ENCODE measurements around the gene TAS1R3. TPM values are rescaled to one million over a fixed set of nuclear protein-coding genes. Genes with fewer than 3 reads are reported as not detected.

The TAS1R3 gene
- total and polyA plus RNA-seq, 2 of the 4 experiments (the other 2 are of a cell fraction), result under 0.01 to 0.05 TPM

GRCh38 chr1:1312450-1313314 lies 18.4 kb upstream of the TAS1R3 start (continued):
- no peak for TF ChIP-seq RAD21 (IDR thresholded peaks at IDR 0.05; ENCODE audit: low read length)

- Histone ChIP-seq H3K9me3 (ENCODE audit: control insufficient read depth, insufficient read depth, low read length) (no peaks in the 10 kb centered on the region), H2AK9ac (replicated peaks; ENCODE audit: low read depth, low read length, poor library complexity) (no peak overlapping the region), H2AFZ (replicated peaks; ENCODE audit: low read length, poor library complexity) (peak overlapping the region; percentile 43), H4K5ac (ENCODE audit: low read depth, low read length) (no peak overlapping the region), H3K27ac (ENCODE audit: insufficient read depth, low read length) (no peak overlapping the region), H2BK5ac (ENCODE audit: low read depth, low read length, poor library complexity, severe bottlenecking) (no peak overlapping the region), H2BK120ac (ENCODE audit: low read depth, low read length) (no peak overlapping the region), H3K14ac (replicated peaks; ENCODE audit: low read depth, low read length) (no peak overlapping the region), H2AK5ac (ENCODE audit: low read depth, low read length) (no peak overlapping the region), H3K18ac (ENCODE audit: low read depth, low read length) (no peak overlapping the region), H3K4me3 (ENCODE audit: insufficient read depth, low read depth, low read length) (no peak overlapping the region), H3K4me2 (ENCODE audit: low read depth, low read length) (no peak overlapping the region), H3K4me1 (ENCODE audit: control insufficient read depth, insufficient read depth, low read length) (peaks cover 9% of the 10 kb centered on the region), H3K36me3 (ENCODE audit: control insufficient read depth, insufficient read depth, low read length) (peaks cover 62% of the 10 kb centered on the region), H3K56ac (ENCODE audit: extremely low read depth, insufficient read depth, low read length) (no peak overlapping the region), H3K9me1 (ENCODE audit: insufficient read depth, low read length) (no peaks in the 10 kb centered on the region), H4K20me1 (ENCODE audit: insufficient read depth, low read length) (peaks cover 49% of the 10 kb centered on the region), H4K8ac (ENCODE audit: low read depth in 2 of 2, low read length in 2 of 2) (no peak overlapping the region), H3K9ac (ENCODE audit: low read depth, low read length) (no peak overlapping the region), H3K23ac (ENCODE audit: low read depth, low read length) (no peak overlapping the region), H3K4ac (ENCODE audit: low read depth, low read length) (no peak overlapping the region), H2BK20ac (ENCODE audit: low read depth, low read length) (no peak overlapping the region), H3K79me1 (ENCODE audit: low read depth in 1 of 2, low read length in 2 of 2) (peaks cover 16 to 55% of the 10 kb centered on the region in 2 experiments), H4K91ac (ENCODE audit: insufficient read depth, low read depth, low read length) (no peak overlapping the region), H3K27me3 (ENCODE audit: control insufficient read depth, insufficient read depth, low read length) (no peaks in the 10 kb centered on the region), H2BK15ac (ENCODE audit: low read depth, low read length) (no peak overlapping the region)
- WGBS, 2 experiments (ENCODE audit: extremely low coverage in 2 of 2, insufficient read length in 1 of 2), result 96% methylated on average over 22 of the region's 37 CpGs; no CpG with 5 or more reads in 1 of the 2 experiments
- in situ Hi-C loops (cut with MboI; ENCODE audit: low sequenced_read_pairs), result no loop called here
- intact Hi-C loops (cut with micrococcal nuclease), result no loop called here
- CTCF ChIA-PET, result no interaction called here
- no peak for ATAC-seq (ENCODE audit: low read depth)
- POLR2A ChIA-PET (ENCODE audit: unreplicated experiment), result no interaction called here
- DNase-seq, result no peak
- no TSS peak for BruUV-seq (replicated peaks)
- dilution Hi-C loops (cut with HindIII; ENCODE audit: low sequenced_read_pairs, unreplicated experiment), result no loop called here
- TF ChIP-seq BHLHE40 (IDR thresholded peaks at IDR 0.05; ENCODE audit: low read depth, low read length) (no peak), RFX5 (IDR thresholded peaks at IDR 0.05; ENCODE audit: low read depth, low read length) (no peak), NFE2L2 (IDR thresholded peaks at IDR 0.05; ENCODE audit: low read depth, low read length) (no peak), MAZ (IDR thresholded peaks at IDR 0.05; ENCODE audit: borderline replicate concordance, low read depth, low read length) (no peak), ELK1 (IDR thresholded peaks at IDR 0.05; ENCODE audit: borderline replicate concordance, low read depth, low read length) (no peak), SMC3 (IDR thresholded peaks at IDR 0.05; ENCODE audit: low read depth, low read length) (no peak), CTCF (conservative IDR thresholded peaks at IDR 0.05; ENCODE audit: low read depth, low read length) (no peak), MXI1 (IDR thresholded peaks at IDR 0.05; ENCODE audit: borderline replicate concordance, low read depth, low read length) (no peak), CEBPB (IDR thresholded peaks at IDR 0.05; ENCODE audit: low read depth, low read length) (no peak), RCOR1 (IDR thresholded peaks at IDR 0.05; ENCODE audit: insufficient replicate concordance, low read length) (no peak), MAFK (IDR thresholded peaks at IDR 0.05; ENCODE audit: low read depth, low read length) (no peak), RAD21 (IDR thresholded peaks at IDR 0.05; ENCODE audit: low read length) (no peak)
Measured at GRCh38 chr1:1313500-1314236, 17.4 kb upstream of the TAS1R3 start.
